ENCODE data around the gene GRB10. TPM values are rescaled to one million over a fixed set of nuclear protein-coding genes. Genes with fewer than 3 reads are reported as not detected.

The GRB10 gene
- total and polyA plus RNA-seq, 2 donors (not counting 3 experiments of a cell fraction or from before 2014, with no cell fraction given) = 43.7 to 240 TPM

DNA sequence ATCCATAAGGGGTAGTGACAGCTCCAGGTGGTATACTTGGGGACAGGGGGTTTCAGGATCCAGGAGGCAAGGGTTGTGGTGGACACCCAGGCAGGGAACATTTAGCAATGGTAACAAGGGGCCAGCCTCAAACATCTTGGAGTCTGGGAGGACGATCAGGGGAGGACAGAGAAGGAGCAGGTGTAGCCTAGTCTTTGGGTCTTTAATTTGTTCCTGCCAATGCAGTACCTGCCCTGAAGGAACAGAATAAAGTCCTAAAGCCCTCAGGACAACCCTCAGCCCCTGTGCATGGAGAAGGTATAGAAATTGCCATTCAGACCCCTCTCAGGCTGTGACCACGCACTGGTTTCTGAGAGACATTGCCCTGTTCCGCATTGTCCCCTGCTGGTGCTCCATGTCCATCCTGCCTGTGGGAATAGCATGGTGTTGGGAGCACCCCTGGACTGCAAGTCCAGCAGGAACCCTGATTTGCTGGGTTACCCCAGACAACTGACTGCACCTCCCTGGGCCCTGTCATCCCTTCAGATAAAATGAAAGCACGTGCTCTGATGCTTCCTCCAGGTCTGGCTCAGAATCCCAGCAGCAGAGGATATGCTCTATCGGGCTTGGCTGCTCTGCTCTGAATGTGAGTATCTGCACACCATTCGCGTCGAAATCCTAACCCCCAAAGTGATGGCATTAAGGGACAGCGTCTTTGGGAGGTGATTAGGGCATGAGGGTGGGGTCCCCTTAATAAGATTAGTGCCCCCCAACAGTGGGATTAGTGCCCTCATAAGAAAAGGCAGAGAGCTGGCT, 241.7 kb downstream of the GRB10 start:
- intact Hi-C loops (cut with micrococcal nuclease) (no loop called here), dilution Hi-C loops (cut with MboI; ENCODE audit: extremely low pct_ligation_motif_present, low sequenced_read_pairs) (no loop called here)
- H3K79me2 ChIP-seq (ENCODE audit: control insufficient read depth, insufficient read depth, low read length) = no peaks in the 10 kb centered on the region
- H3K9ac ChIP-seq (replicated peaks; ENCODE audit: extremely low read depth, insufficient read depth, low read length) = no peak overlapping the region
- H3K27me3 ChIP-seq (ENCODE audit: control insufficient read depth in 2 of 2, insufficient read depth in 2 of 2, low read length in 2 of 2) = peaks cover 0 to 2% of the 10 kb centered on the region in 2 experiments
- DNase-seq (ENCODE audit: low read depth, low spot score) (no peak), FAIRE-seq (no peak)
- POLR2A ChIA-PET = no interaction called here
- H3K4me1 ChIP-seq (ENCODE audit: control insufficient read depth, extremely low read depth, insufficient read depth, low read length) = no peaks in the 10 kb centered on the region
- H3K9me3 ChIP-seq (replicated peaks; ENCODE audit: control insufficient read depth, insufficient read depth, low read length) = no peaks in the 10 kb centered on the region
- BruUV-seq (replicated peaks) = no TSS peak
- TF ChIP-seq GATA2 (IDR thresholded peaks at IDR 0.05; ENCODE audit: insufficient read depth, insufficient read length, low read depth, low read length) (no peak), MAX (IDR thresholded peaks at IDR 0.05; ENCODE audit: insufficient read depth, insufficient read length) (no peak), EZH2 (IDR thresholded peaks at IDR 0.05; ENCODE audit: borderline replicate concordance, low read depth, low read length, severe bottlenecking) (no peak), POLR2A (IDR thresholded peaks at IDR 0.05; ENCODE audit: low read depth, low read length) (no peak), JUN (IDR thresholded peaks at IDR 0.05; ENCODE audit: borderline replicate concordance, insufficient read depth, insufficient read length, low read depth) (no peak), FOS (IDR thresholded peaks at IDR 0.05; ENCODE audit: borderline replicate concordance, insufficient read depth, low read length) (no peak), POLR2AphosphoS5 (IDR thresholded peaks at IDR 0.05; ENCODE audit: insufficient read depth, low read depth, low read length) (no peak), MYC (IDR thresholded peaks at IDR 0.05; ENCODE audit: low read depth, low read length) (no peak)
- TF ChIP-seq, protein P1, sequence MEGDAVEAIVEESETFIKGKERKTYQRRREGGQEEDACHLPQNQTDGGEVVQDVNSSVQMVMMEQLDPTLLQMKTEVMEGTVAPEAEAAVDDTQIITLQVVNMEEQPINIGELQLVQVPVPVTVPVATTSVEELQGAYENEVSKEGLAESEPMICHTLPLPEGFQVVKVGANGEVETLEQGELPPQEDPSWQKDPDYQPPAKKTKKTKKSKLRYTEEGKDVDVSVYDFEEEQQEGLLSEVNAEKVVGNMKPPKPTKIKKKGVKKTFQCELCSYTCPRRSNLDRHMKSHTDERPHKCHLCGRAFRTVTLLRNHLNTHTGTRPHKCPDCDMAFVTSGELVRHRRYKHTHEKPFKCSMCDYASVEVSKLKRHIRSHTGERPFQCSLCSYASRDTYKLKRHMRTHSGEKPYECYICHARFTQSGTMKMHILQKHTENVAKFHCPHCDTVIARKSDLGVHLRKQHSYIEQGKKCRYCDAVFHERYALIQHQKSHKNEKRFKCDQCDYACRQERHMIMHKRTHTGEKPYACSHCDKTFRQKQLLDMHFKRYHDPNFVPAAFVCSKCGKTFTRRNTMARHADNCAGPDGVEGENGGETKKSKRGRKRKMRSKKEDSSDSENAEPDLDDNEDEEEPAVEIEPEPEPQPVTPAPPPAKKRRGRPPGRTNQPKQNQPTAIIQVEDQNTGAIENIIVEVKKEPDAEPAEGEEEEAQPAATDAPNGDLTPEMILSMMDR (IDR thresholded peaks at IDR 0.05; ENCODE audit: extremely low read depth in 1 of 2, insufficient read depth in 1 of 2, low read depth in 1 of 2, low read length in 2 of 2) = no peak
- no peaks in the 10 kb centered on the region for H3K36me3 ChIP-seq (ENCODE audit: control insufficient read depth in 2 of 2, extremely low read depth in 1 of 2, insufficient read depth in 2 of 2, low read length in 2 of 2)
- CTCF ChIA-PET = no interaction called here
- no peak overlapping the region for H3K4me2 ChIP-seq (ENCODE audit: insufficient read depth, low read length)
- no peak overlapping the region for H3K4me3 ChIP-seq (replicated peaks in 1 of 3; ENCODE audit: insufficient read depth in 1 of 3, low read depth in 1 of 3, low read length in 3 of 3)
- no peaks in the 10 kb centered on the region for H3K9me1 ChIP-seq (replicated peaks; ENCODE audit: control insufficient read depth, extremely low read depth, insufficient read depth, low read length)
- H2AFZ ChIP-seq (ENCODE audit: low read depth, low read length) = no peak overlapping the region
- no peak overlapping the region for H3K27ac ChIP-seq (ENCODE audit: insufficient read depth, low read depth, low read length)
- no peaks in the 10 kb centered on the region for H4K20me1 ChIP-seq (replicated peaks; ENCODE audit: control insufficient read depth, extremely low read depth, insufficient read depth, low read length)

Other genes starting within 250 kb of the GRB10 start
- not detected in 2 replicates for gene DDC, start 217.5 kb downstream of the GRB10 start, total RNA-seq
- not detected in 2 replicates for gene DDC, start 217.5 kb downstream of the GRB10 start, polyA plus RNA-seq

Data from endothelial cell of umbilical vein (primary cell).